BJ (cell line): Measurements from ENCODE around the gene REG4. TPM values are rescaled to one million over a fixed set of nuclear protein-coding genes. Genes with fewer than 3 reads are reported as not detected.

Source experiments
- CTCF ChIA-PET: fragments of 350-600 bp; formaldehyde crosslinking; extraction: SDS; loops from one replicate; lab custom pipeline; 2021; ENCODE audit warnings: antibody characterized with exemption, inconsistent platforms; lab: Yijun Ruan, JAX
- POLR2A ChIA-PET: fragments of 300-600 bp; sonication (Branson Sonifier 250); formaldehyde crosslinking; extraction: SDS; loops from one replicate; lab custom pipeline; 2021; ENCODE audit warnings: antibody characterized with exemption; lab: Charles Lee
- DNase-seq: peaks from one replicate; pipeline ENCODE4 v3.0.0-alpha.2; 2011; ENCODE audit warnings: low read depth
- H3K27me3 ChIP-seq: 2 replicates; pipeline ENCODE4 v1.6.0; 2011; ENCODE audit warnings: low read length; ENCODE audit not compliant: control insufficient read depth, insufficient read depth
- H3K36me3 ChIP-seq: 2 replicates; pipeline ENCODE4 v1.5.1; 2011; ENCODE audit warnings: low read length; ENCODE audit not compliant: control insufficient read depth, insufficient read depth
- H3K4me3 ChIP-seq: 2 replicates; pipeline ENCODE4 v1.5.1; 2011; ENCODE audit warnings: low read depth, mild to moderate bottlenecking, control low read depth, low read length
- polyA plus RNA-seq: library from polyadenylated mRNA; depleted of rRNA; stranded (reverse); fragments of >200 nt; gene quantifications from 2 replicates; pipeline ENCODE4 v1.2.3, GENCODE V29; 2011
- TF ChIP-seq, protein P1 (sequence below): IDR thresholded peaks from 2 replicates; pipeline ENCODE4 v1.5.1; 2011; ENCODE audit warnings: low read depth, mild to moderate bottlenecking, control low read depth, inconsistent platforms, low read length, moderate library complexity; ENCODE audit not compliant: insufficient read depth

Gene REG4
- polyA plus RNA-seq, 1 experiment: not detected

DNA sequence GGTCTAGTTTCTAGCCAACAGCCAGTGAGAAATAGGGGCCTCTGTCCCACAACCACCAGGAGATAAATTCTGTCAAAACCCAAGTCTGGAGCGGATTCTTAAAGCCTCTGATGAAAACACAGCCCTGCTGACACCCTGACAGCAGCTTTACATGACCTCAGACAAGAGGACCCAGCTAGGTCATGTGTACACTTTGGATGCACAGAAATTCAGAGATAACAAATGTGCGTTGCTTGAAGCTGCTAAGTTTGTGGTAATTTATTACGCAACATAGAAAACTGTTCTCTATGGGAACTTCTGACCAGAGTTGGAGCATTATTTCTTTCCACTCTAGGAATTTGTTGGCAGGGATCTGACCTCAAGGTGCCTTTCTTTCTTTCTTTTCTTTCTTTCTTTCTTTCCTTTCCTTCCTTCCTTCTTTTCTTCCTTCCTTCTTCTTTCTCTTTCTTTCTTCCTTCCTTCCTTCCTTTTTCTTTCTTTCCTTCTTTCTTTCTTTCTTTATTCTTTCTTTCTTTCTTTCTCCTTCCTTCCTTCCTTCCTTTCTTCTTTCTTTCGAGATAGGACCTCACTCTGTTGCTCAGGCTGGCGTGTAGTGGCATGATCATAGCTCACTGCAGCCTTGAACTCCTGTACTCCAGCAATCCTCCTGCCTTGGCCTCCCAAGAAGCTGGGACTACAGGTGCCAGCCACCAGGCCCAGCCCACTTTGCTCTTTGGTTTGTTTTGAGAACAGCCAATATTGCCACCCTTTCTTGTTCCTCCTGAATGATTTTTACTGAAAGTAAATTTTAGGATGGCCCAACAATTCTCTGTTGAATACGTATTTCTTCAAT lies 27.7 kb downstream of the REG4 start:
- no peak for DNase-seq
- H3K27me3 ChIP-seq: peaks cover 6% of the 10 kb centered on the region; the same call in 1 of the 2 replicates
- H3K4me3 ChIP-seq: no peak overlapping the region
- CTCF ChIA-PET: interaction anchor here (0.9 to 1.7 kb wide), 4 partner anchors 10 to 103 kb away, joined by 3 to 9 read pairs (median 4); no protein-coding TSS in a partner anchor
- POLR2A ChIA-PET: no interaction called here
- TF ChIP-seq, protein P1, sequence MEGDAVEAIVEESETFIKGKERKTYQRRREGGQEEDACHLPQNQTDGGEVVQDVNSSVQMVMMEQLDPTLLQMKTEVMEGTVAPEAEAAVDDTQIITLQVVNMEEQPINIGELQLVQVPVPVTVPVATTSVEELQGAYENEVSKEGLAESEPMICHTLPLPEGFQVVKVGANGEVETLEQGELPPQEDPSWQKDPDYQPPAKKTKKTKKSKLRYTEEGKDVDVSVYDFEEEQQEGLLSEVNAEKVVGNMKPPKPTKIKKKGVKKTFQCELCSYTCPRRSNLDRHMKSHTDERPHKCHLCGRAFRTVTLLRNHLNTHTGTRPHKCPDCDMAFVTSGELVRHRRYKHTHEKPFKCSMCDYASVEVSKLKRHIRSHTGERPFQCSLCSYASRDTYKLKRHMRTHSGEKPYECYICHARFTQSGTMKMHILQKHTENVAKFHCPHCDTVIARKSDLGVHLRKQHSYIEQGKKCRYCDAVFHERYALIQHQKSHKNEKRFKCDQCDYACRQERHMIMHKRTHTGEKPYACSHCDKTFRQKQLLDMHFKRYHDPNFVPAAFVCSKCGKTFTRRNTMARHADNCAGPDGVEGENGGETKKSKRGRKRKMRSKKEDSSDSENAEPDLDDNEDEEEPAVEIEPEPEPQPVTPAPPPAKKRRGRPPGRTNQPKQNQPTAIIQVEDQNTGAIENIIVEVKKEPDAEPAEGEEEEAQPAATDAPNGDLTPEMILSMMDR: no peak
- H3K36me3 ChIP-seq: no peaks in the 10 kb centered on the region

DNA sequence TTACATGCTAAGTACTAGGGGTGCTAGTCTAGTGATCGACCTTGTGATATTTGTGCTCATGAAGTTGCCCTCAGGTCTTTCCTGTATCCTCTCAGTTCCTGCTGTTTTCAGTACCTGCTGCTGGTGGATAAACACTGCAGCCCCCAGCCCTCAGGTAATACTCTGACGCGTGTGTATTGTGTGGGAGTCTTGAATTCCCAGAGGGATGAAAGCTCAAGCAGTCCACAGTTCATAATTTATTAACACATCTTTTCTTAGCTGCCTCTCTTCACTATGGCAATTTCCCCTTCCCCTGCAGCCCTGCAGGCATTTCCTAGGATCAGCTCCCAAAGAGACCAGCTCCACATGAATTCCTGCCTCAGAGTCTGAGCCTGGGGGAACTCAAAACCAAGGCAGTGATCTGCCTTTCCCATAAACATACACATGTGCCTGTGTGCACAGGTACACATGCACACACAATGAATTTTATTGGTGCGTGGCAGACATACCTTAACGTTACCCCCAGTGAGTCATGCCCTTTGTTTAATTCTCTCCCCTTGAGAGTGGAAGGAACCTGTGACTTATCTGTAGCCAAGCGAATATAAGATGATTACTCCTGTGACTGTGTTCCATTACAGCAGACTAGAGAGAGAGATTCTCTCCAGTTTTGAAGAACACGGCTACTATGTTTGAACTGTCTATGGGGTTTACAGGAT lies 28.5 kb downstream of the REG4 start:
- peaks cover 6% of the 10 kb centered on the region; the same call in 1 of the 2 replicates for H3K27me3 ChIP-seq
- POLR2A ChIA-PET: no interaction called here
- TF ChIP-seq, protein P1: no peak
- DNase-seq: no peak
- CTCF ChIA-PET: interaction anchor here (1.0 to 1.7 kb wide), 3 partner anchors 9 to 39 kb away, joined by 3 to 9 read pairs (median 3); no protein-coding TSS in a partner anchor
- no peak overlapping the region for H3K4me3 ChIP-seq
- H3K36me3 ChIP-seq: no peaks in the 10 kb centered on the region

DNA sequence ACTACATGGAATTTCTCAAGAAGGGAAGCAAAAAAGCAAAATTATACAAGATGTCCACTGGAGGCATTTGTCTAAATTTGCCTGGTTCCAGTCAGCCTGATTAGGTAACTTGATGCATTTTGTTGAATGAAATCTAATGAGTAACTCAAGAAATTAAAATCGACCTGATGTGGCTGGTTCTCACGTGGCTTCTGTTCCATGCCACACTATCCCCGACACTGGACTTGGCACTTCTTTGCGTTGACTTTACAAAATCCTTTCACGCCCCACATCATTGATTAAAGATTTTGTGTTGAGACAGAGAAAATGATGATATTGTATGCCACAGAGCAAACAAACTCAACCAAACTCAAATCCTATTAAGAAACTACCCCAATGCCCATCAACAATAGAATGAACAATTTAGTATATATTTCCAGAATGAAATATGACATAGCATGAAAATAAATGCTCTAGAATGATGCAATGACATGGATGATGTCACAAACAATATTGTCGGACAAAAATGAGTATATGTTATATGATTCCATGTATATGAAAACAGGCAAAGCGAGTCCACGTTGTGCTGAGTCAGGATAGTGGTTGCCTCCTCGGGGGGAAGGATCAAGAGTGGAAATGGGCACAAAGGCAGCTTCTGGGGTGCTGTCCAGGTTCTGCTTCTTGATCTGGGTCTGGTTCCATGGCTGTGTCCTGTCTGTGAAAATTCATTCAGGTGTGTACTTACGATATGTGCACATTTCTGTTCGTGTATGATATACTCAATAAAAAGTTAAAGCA lies 29.6 kb downstream of the REG4 start:
- H3K4me3 ChIP-seq: no peak overlapping the region
- peaks cover 6% of the 10 kb centered on the region; the same call in 1 of the 2 replicates for H3K27me3 ChIP-seq
- ChIA-PET POLR2A (no interaction called here), CTCF (interaction anchor here (0.7 to 1.0 kb wide), 2 partner anchors 38 kb away, joined by 3 read pairs; no protein-coding TSS in a partner anchor)
- TF ChIP-seq, protein P1: no peak
- no peak for DNase-seq
- H3K36me3 ChIP-seq: no peaks in the 10 kb centered on the region

DNA sequence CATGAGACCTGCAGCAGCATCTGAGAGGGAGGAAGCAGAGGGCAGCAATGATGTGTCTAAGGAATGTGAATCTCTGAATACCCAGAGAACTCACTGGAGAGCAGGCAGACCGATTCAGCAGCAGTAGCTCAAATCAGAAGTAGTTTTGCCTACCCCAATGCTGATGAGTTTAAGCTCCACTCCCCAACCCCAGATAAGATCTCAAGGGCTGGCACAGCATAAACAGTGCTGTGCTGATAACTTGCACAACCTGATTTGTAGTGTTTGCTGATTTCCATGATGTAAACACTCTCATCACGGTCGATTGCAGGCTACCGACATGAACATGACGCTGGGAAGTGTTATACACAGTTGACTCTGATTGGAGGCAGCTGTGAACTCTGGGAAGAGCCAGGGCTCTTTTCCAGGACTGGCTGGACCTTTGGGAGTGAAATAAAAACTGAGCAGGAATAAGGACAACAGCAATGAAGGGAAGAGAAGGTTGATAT lies 31.3 kb downstream of the REG4 start:
- Histone ChIP-seq H3K27me3 (peaks cover 3% of the 10 kb centered on the region; the same call in 1 of the 2 replicates), H3K4me3 (peak overlapping the region; percentile 8), H3K36me3 (no peaks in the 10 kb centered on the region)
- TF ChIP-seq, protein P1: no peak
- DNase-seq: no peak
- ChIA-PET POLR2A (no interaction called here), CTCF (interaction anchor here (0.8 to 3.4 kb wide), 5 partner anchors 15 to 79 kb away, joined by 3 to 9 read pairs (median 4); no protein-coding TSS in a partner anchor)
